Keratinocyte (primary cell): ENCODE measurements around the gene KIF3A.

Source experiments
- CTCF ChIP-seq, 3 experiments: IDR thresholded peaks in 1 of 3; conservative IDR thresholded peaks in 1 of 3; optimal IDR thresholded peaks in 1 of 3; 2 replicates in 2 of 3; 3 replicates in 1 of 3; pipeline versions ENCODE3 to v1.5.1; 2011; ENCODE audit warnings: low read length in 3 of 3, mild to moderate bottlenecking in 3 of 3, moderate library complexity in 2 of 3, control low read depth in 1 of 3, inconsistent platforms in 1 of 3; ENCODE audit not compliant: insufficient read depth in 2 of 3; ENCODE audit errors: extremely low read depth in 1 of 3
- EZH2 ChIP-seq: IDR thresholded peaks from one replicate; pipeline ENCODE4 v1.6.1; 2012; ENCODE audit warnings: inconsistent platforms, mild to moderate bottlenecking, low read length, moderate library complexity

GRCh38 chr5:132675936-132676689 is 61.2 kb downstream of the KIF3A start:
- TF ChIP-seq CTCF (optimal IDR thresholded peaks at IDR 0.05 in 1 of 3, IDR thresholded peaks at IDR 0.05 in 1 of 3, conservative IDR thresholded peaks at IDR 0.05 in 1 of 3; ENCODE audit: extremely low read depth in 1 of 3, insufficient read depth in 2 of 3, low read length in 3 of 3) = no peak
- no peak for TF ChIP-seq EZH2
